Stimulated activated CD8-positive, alpha-beta memory T cell treated with anti-CD3 and anti-CD28 coated beads, Interleukin-4, amount 100 ng/mL, for 1 hour (primary cell): ENCODE data around the gene WNT16.

Source experiments
- DNase-seq, 2 donors: peaks; one replicate each; pipeline ENCODE4 v3.0.0-alpha.2; 2020; ENCODE audit warnings: low read depth in 2 of 2, low spot score in 1 of 2

Gene WNT16

DNA sequence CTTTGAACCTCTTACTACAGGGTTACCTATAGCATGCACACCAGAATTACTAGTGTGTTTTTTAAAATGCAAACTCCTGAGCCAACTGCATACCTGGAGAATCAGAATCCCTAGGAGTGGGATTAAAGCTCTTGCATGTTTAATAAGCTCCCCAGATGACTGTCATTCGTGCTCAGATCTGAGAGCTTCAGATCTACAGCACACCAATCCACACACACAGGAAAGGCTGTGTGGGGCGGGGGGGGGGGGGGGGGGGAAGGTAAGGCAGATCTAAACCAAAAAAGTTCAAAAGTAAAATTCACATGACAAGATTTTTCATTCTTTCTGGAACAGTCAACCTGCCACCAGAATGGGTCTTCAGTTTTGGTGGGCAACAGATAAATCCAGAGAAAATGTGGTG is 61.8 kb downstream of the WNT16 start:
- no peak for DNase-seq
